Activated CD8-positive, alpha-beta memory T cell treated with anti-CD3 and anti-CD28 coated beads, Interleukin-2, amount 10 ng/mL, durations not matched to agents 7 days and 5 days (primary cell): ENCODE data around the gene PPM1H. TPM values are rescaled to one million over a fixed set of nuclear protein-coding genes. Genes with fewer than 3 reads are reported as not detected.
"Not testable (repeated sequence)": the region's sequence is repeated elsewhere in the genome, so short reads cannot be mapped to it uniquely, and the experiment has no call there.

Experiments
- ATAC-seq: fragments of 150-1000 bp; cut with Tn5 transposase; one replicate; pipeline ENCODE4 v1.10.0; 2021; ENCODE audit warnings: moderate library complexity
- CTCF ChIA-PET: fragments of 350-600 bp; sonication (Branson Sonifier 250); formaldehyde crosslinking; loops from one replicate; lab custom pipeline; 2021; ENCODE audit warnings: antibody characterized with exemption; lab: Charles Lee
- DNase-seq: peaks from one replicate; pipeline ENCODE4 v3.0.0-alpha.2; 2020
- H3K27ac Mint-ChIP-seq: one replicate; pipeline ENCODE4 v1.8.0; 2021; ENCODE audit warnings: mild to moderate bottlenecking, mixed read lengths
- H3K27me3 Mint-ChIP-seq: one replicate; pipeline ENCODE4 v1.8.0; 2021; ENCODE audit warnings: mixed read lengths
- H3K36me3 Mint-ChIP-seq: one replicate; pipeline ENCODE4 v1.8.0; 2021; ENCODE audit warnings: mild to moderate bottlenecking, mixed read lengths
- H3K4me1 Mint-ChIP-seq: one replicate; pipeline ENCODE4 v1.8.0; 2021; ENCODE audit warnings: mixed read lengths
- H3K4me3 Mint-ChIP-seq: one replicate; pipeline ENCODE4 v1.8.0; 2021; ENCODE audit warnings: mild to moderate bottlenecking, moderate library complexity, mixed read lengths
- H3K9me3 Mint-ChIP-seq: one replicate; pipeline ENCODE4 v1.8.0; 2022; ENCODE audit warnings: low read depth, mixed read lengths
- total RNA-seq, 2 experiments: library from RNA; stranded (reverse); gene quantifications; one replicate each; pipeline ENCODE4 v1.2.3, GENCODE V29; 2021

Gene PPM1H
- total RNA-seq, 2 experiments from 2014 or later: 0.32 to 0.68 TPM

DNA sequence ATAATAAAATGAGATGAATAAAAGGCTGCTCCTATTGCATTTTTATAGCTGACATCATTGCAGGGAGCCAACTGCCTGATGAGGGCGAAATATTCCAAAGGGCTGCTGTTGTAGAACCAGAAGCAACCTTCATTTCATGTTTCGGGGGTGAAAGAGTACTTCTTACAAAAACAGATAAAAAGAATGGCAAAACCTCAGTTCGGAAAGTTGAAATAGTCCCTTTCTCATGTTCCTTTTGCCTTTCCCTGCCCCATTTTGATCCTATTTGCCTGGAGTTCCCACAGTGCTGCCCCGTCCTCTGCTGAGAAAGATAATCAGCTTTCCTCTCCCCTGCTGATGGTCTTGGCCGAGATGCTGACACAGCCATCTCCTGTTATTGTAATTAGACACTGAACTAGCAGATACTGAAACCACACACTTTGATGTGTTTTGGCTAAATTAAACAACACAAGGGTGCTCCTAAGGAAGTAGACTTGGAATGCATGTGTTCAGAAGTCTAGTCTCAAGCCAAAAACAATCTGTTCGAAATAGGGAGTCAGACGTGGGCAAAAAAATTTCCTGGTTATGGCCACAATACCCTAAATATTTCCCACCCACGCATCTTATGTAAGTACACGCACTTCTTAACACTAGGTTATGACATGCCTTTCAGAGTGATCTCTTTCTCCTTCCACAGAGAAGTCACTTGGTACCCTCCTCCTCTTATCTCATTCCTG lies 117.2 kb downstream of the PPM1H start:
- H3K4me3 Mint-ChIP-seq: no peak overlapping the region
- H3K27me3 Mint-ChIP-seq: peaks cover 60% of the 10 kb centered on the region
- CTCF ChIA-PET: interaction anchor here (0.9 kb wide), 1 partner anchor 23 kb away, joined by 3 read pairs; no protein-coding TSS in a partner anchor
- ATAC-seq: no peak
- peaks cover 6% of the 10 kb centered on the region for H3K4me1 Mint-ChIP-seq
- H3K36me3 Mint-ChIP-seq: no peaks in the 10 kb centered on the region
- H3K9me3 Mint-ChIP-seq: no peaks in the 10 kb centered on the region
- H3K27ac Mint-ChIP-seq: no peak overlapping the region
- DNase-seq: no peak

DNA sequence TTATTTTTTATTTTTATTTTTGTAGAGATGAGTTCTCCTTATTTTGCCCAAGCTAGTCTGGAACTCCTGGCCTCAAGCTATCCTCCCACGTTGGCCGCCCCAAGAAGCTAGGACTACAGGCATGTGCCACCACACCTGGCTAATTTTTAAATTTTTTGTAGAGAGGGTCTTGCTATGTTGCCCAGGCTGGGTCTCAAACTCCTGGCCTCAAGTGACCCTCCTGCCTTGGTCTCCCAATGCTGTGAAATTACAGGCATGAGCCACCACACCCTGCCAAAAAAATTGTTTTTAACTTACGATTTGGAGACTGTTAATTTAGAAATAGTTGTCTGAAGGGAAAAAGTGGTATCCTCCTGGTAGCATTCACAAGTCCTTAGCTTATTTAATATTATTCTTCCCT lies 120.7 kb downstream of the PPM1H start:
- Mint-ChIP-seq H3K36me3 (no peaks in the 10 kb centered on the region), H3K4me3 (no peak overlapping the region), H3K9me3 (no peaks in the 10 kb centered on the region), H3K27me3 (peaks cover 55% of the 10 kb centered on the region), H3K4me1 (peaks cover 7% of the 10 kb centered on the region), H3K27ac (no peak overlapping the region)
- ATAC-seq (no peak), DNase-seq (no peak)
- CTCF ChIA-PET: interaction anchor here (1.2 to 3.9 kb wide), 4 partner anchors 11 to 113 kb away, joined by 3 to 30 read pairs (median 4); no protein-coding TSS in a partner anchor

DNA sequence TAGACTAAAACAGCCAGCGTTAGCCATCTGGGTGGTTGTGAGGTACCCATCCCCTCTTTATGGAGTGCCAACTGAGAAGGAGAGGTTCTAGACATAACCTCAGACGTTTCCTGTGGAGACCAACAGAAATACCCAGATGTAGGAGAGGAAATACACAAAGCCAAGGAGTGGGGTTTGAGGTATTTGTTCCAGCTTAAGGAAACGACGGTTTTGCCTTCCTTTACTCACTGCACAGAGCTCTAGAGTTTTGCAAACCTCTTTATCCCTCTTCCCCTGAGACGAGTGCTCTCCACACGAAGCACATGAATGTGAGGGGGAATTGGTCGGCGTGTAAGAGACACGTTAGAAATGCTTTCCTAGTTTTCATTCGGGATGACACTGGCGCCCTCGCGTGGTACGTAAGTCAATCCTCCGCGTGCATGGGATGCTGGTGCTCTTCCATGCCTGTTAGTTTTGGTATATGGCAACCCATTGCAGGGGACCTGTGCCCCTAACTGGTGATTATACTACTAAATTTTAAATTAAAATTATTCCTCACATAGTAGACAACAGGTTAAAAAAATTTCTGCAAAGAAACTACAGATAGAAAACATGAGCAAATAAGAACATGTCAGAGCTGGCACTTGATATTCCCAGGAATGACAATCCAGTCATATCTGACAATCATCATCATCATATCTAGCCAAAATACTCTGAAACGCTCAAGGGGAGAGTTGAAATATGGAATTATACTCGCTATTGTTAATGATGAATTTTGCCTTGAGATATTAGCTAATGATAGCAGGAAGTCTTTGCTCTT lies 121.7 kb downstream of the PPM1H start:
- ATAC-seq: peak; percentile 58
- Mint-ChIP-seq H3K9me3 (no peaks in the 10 kb centered on the region), H3K36me3 (no peaks in the 10 kb centered on the region), H3K4me1 (peaks cover 13% of the 10 kb centered on the region), H3K27ac (no peak overlapping the region), H3K4me3 (peak overlapping the region; percentile 37), H3K27me3 (peaks cover 56% of the 10 kb centered on the region)
- CTCF ChIA-PET: interaction anchor here (0.6 to 3.9 kb wide), 14 partner anchors 10 to 432 kb away, joined by 3 to 30 read pairs (median 4); no protein-coding TSS in a partner anchor
- DNase-seq: peak; percentile 53

- CTCF ChIA-PET: interaction anchor here (3.9 kb wide), 1 partner anchor 12 kb away, joined by 30 read pairs; no protein-coding TSS in a partner anchor
- Mint-ChIP-seq H3K4me1 (peaks cover 27% of the 10 kb centered on the region), H3K27me3 (peaks cover 42% of the 10 kb centered on the region)
- not testable (repeated sequence) for H3K27ac Mint-ChIP-seq, H3K9me3 Mint-ChIP-seq, H3K36me3 Mint-ChIP-seq, DNase-seq, ATAC-seq, H3K4me3 Mint-ChIP-seq
Observed at GRCh38 chr12:62811481-62811880, 123.5 kb downstream of the PPM1H start.

DNA sequence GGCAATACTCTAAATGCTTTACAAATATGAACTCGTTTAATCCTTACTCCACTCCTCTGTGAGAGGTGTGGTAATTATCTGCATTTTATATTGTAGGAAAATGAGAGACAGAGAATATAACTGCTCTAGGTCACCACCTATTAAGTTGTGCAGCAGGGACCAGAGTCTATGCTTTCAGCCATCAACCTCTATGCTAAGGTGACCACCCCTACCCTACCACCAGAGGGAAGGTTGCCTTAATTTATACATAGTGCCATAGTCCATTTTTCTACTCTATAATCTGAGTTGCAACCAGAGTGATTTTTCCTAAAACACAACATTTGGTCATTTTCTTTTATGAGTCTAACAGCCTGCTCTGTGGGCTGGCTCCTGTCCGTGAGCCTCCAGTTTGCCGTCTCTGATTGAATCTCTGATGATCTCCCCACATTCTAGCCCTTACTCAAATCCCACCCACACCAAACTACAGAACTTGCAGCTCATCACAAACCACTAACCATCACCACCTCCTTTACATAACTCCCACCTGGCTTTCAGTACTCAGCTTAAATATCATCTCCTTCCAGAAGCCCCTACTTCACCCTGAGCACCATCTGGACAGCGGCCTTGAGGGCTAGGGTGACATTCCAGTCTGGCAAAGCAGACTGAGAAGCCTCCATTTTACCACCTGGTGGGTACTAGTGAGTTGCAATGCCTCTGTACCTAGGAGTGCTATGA lies 126.6 kb downstream of the PPM1H start:
- ATAC-seq (peak; percentile 34), DNase-seq (no peak)
- no peak overlapping the region for H3K4me3 Mint-ChIP-seq
- H3K27me3 Mint-ChIP-seq: peaks cover 37% of the 10 kb centered on the region
- H3K36me3 Mint-ChIP-seq: no peaks in the 10 kb centered on the region
- CTCF ChIA-PET: interaction anchor here (0.9 to 2.4 kb wide), 4 partner anchors 8 to 597 kb away, joined by 3 to 7 read pairs (median 4); partner anchors contain the start of gene MON2
- H3K4me1 Mint-ChIP-seq: peaks cover 35% of the 10 kb centered on the region
- H3K9me3 Mint-ChIP-seq: no peaks in the 10 kb centered on the region
- no peak overlapping the region for H3K27ac Mint-ChIP-seq

- no peak for ATAC-seq
- Mint-ChIP-seq H3K27ac (no peak overlapping the region), H3K36me3 (no peaks in the 10 kb centered on the region), H3K4me3 (no peak overlapping the region), H3K9me3 (no peaks in the 10 kb centered on the region), H3K27me3 (peaks cover 37% of the 10 kb centered on the region), H3K4me1 (peaks cover 28% of the 10 kb centered on the region)
- DNase-seq: no peak
- CTCF ChIA-PET: interaction anchor here (0.8 to 2.4 kb wide), 2 partner anchors 7 to 9 kb away, joined by 5 to 7 read pairs; no protein-coding TSS in a partner anchor
Observed at GRCh38 chr12:62806893-62807292, 128.1 kb downstream of the PPM1H start.

DNA sequence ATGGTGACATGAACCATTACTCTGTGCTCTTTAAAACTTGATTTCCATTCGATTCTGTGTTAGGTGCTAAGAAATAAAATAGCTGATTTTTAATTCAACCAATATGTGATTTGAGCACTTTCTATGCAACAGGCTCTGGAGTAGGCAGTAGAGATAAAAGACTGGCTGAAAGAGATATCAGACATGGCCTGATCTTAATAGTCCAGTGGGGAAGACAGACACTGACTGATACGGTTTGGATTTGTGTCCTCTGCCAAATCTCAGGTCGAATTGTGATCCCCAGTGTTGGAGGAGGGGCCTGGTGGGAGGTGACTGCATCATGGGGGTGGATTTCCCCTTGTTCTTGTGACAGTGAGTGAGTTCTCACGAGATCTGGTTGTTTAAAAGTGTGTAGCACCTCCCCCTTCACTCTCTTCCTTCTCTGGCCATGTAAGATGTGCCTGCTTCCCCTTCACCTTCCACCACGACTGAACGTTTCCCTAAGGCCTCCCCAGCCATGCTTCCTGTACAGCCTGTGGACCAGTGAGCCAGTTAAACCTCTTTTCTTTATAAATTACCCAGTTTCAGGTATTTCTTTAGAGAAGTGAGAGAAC lies 128.6 kb downstream of the PPM1H start:
- CTCF ChIA-PET: no interaction called here
- Mint-ChIP-seq H3K4me1 (peaks cover 28% of the 10 kb centered on the region), H3K36me3 (no peaks in the 10 kb centered on the region), H3K9me3 (no peaks in the 10 kb centered on the region), H3K27ac (no peak overlapping the region), H3K4me3 (no peak overlapping the region), H3K27me3 (peaks cover 31% of the 10 kb centered on the region)
- DNase-seq (no peak), ATAC-seq (no peak)

GRCh38 chr12:62805517-62805916 lies 129.4 kb downstream of the PPM1H start:
- CTCF ChIA-PET: no interaction called here

GRCh38 chr12:62803756-62804155 lies 131.2 kb downstream of the PPM1H start:
- no peak overlapping the region for H3K4me3 Mint-ChIP-seq
- no peak overlapping the region for H3K27ac Mint-ChIP-seq
- no peak for ATAC-seq
- CTCF ChIA-PET: interaction anchor here (0.6 to 1.1 kb wide), 3 partner anchors 9 to 369 kb away, joined by 3 to 4 read pairs (median 3); no protein-coding TSS in a partner anchor
- no peak for DNase-seq
- H3K27me3 Mint-ChIP-seq: peaks cover 25% of the 10 kb centered on the region
- H3K4me1 Mint-ChIP-seq: peaks cover 27% of the 10 kb centered on the region
- no peaks in the 10 kb centered on the region for H3K9me3 Mint-ChIP-seq
- no peaks in the 10 kb centered on the region for H3K36me3 Mint-ChIP-seq

More at GRCh38 chr12:62805517-62805916, 129.4 kb downstream of the PPM1H start:
- H3K9me3 Mint-ChIP-seq: no peaks in the 10 kb centered on the region
- H3K27me3 Mint-ChIP-seq: peaks cover 26% of the 10 kb centered on the region
- H3K4me3 Mint-ChIP-seq: no peak overlapping the region
- peaks cover 28% of the 10 kb centered on the region for H3K4me1 Mint-ChIP-seq
- ATAC-seq (no peak), DNase-seq (no peak)
- no peaks in the 10 kb centered on the region for H3K36me3 Mint-ChIP-seq
- peak overlapping the region; percentile 22 for H3K27ac Mint-ChIP-seq

GRCh38 chr12:62802984-62803383 lies 132.0 kb downstream of the PPM1H start:
- ATAC-seq (no peak), DNase-seq (no peak)
- CTCF ChIA-PET: interaction anchor here (0.6 to 1.1 kb wide), 3 partner anchors 9 to 368 kb away, joined by 3 to 4 read pairs (median 3); no protein-coding TSS in a partner anchor
- no peaks in the 10 kb centered on the region for H3K9me3 Mint-ChIP-seq
- peaks cover 22% of the 10 kb centered on the region for H3K27me3 Mint-ChIP-seq
- H3K27ac Mint-ChIP-seq: no peak overlapping the region
- peaks cover 19% of the 10 kb centered on the region for H3K4me1 Mint-ChIP-seq
- no peak overlapping the region for H3K4me3 Mint-ChIP-seq
- no peaks in the 10 kb centered on the region for H3K36me3 Mint-ChIP-seq

DNA sequence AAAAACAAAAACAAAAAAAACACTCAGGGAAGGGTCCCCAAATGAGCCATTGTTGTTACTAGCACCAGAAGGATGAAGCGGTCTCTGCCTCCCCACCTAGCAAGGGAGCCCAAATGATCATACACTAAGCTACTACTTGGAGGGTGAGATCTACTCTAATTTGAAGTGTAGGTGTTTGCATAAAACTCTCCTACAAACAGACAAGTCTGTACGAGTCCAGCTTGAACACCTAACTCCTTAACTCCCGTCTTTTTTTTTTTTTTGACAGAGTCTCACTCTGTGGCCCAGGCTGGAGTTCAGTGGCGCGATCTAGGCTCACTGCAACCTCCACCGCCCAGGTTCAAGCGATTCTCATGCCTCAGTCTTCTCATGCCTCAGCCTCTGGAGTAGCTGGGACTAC lies 132.6 kb downstream of the PPM1H start:
- Mint-ChIP-seq H3K36me3 (no peaks in the 10 kb centered on the region), H3K9me3 (no peaks in the 10 kb centered on the region), H3K27me3 (peaks cover 23% of the 10 kb centered on the region), H3K27ac (no peak overlapping the region), H3K4me1 (peaks cover 13% of the 10 kb centered on the region), H3K4me3 (no peak overlapping the region)
- ATAC-seq: no peak
- CTCF ChIA-PET: interaction anchor here (1.4 to 5.7 kb wide), 2 partner anchors 10 to 364 kb away, joined by 3 to 30 read pairs; no protein-coding TSS in a partner anchor
- no peak for DNase-seq

- H3K27me3 Mint-ChIP-seq: peaks cover 25% of the 10 kb centered on the region
- no peaks in the 10 kb centered on the region for H3K9me3 Mint-ChIP-seq
- H3K4me3 Mint-ChIP-seq: no peak overlapping the region
- no peaks in the 10 kb centered on the region for H3K36me3 Mint-ChIP-seq
- no peak for DNase-seq
- CTCF ChIA-PET: interaction anchor here (1.4 to 5.7 kb wide), 2 partner anchors 10 to 363 kb away, joined by 3 to 30 read pairs; no protein-coding TSS in a partner anchor
- ATAC-seq: no peak
- H3K27ac Mint-ChIP-seq: no peak overlapping the region
- peaks cover 9% of the 10 kb centered on the region for H3K4me1 Mint-ChIP-seq
Observed at GRCh38 chr12:62801796-62802195, 133.2 kb downstream of the PPM1H start.
